ENCODE data around the gene SLC35F3.

SLC35F3 gene

GRCh38 chr1:234001817-234002216 lies 97.3 kb downstream of the SLC35F3 start:
- H3K4me1 ChIP-seq (ENCODE audit: control insufficient read depth, low read depth, low read length): peaks cover 34% of the 10 kb centered on the region
- no peaks in the 10 kb centered on the region for H3K36me3 ChIP-seq (ENCODE audit: control insufficient read depth, low read depth, low read length)
- no peak overlapping the region for H3K27ac ChIP-seq (ENCODE audit: low read length)
- no peak overlapping the region for H3K4me3 ChIP-seq (ENCODE audit: low read length)
- H3K27me3 ChIP-seq (ENCODE audit: control insufficient read depth, insufficient read depth, low read length): no peaks in the 10 kb centered on the region
- no peak overlapping the region for H3K9ac ChIP-seq (ENCODE audit: low read length)
- no peaks in the 10 kb centered on the region for H3K9me3 ChIP-seq (ENCODE audit: control insufficient read depth, low read depth, low read length)

GRCh38 chr1:234004591-234004990 lies 100.1 kb downstream of the SLC35F3 start:
- H3K4me3 ChIP-seq (ENCODE audit: low read length): no peak overlapping the region
- peaks cover 28% of the 10 kb centered on the region for H3K4me1 ChIP-seq (ENCODE audit: control insufficient read depth, low read depth, low read length)
- no peak overlapping the region for H3K27ac ChIP-seq (ENCODE audit: low read length)
- no peaks in the 10 kb centered on the region for H3K36me3 ChIP-seq (ENCODE audit: control insufficient read depth, low read depth, low read length)
- H3K27me3 ChIP-seq (ENCODE audit: control insufficient read depth, insufficient read depth, low read length): no peaks in the 10 kb centered on the region
- no peak overlapping the region for H3K9ac ChIP-seq (ENCODE audit: low read length)
- peaks cover 3% of the 10 kb centered on the region for H3K9me3 ChIP-seq (ENCODE audit: control insufficient read depth, low read depth, low read length)

- H3K27me3 ChIP-seq (ENCODE audit: control insufficient read depth, insufficient read depth, low read length): no peaks in the 10 kb centered on the region
- no peaks in the 10 kb centered on the region for H3K36me3 ChIP-seq (ENCODE audit: control insufficient read depth, low read depth, low read length)
- H3K9ac ChIP-seq (ENCODE audit: low read length): no peak overlapping the region
- H3K4me1 ChIP-seq (ENCODE audit: control insufficient read depth, low read depth, low read length): peaks cover 9% of the 10 kb centered on the region
- H3K9me3 ChIP-seq (ENCODE audit: control insufficient read depth, low read depth, low read length): peaks cover 5% of the 10 kb centered on the region
- no peak overlapping the region for H3K4me3 ChIP-seq (ENCODE audit: low read length)
- H3K27ac ChIP-seq (ENCODE audit: low read length): no peak overlapping the region
Observed at GRCh38 chr1:234007684-234008083, 103.2 kb downstream of the SLC35F3 start.

- no peaks in the 10 kb centered on the region for H3K27me3 ChIP-seq (ENCODE audit: control insufficient read depth, insufficient read depth, low read length)
- peaks cover 9% of the 10 kb centered on the region for H3K4me1 ChIP-seq (ENCODE audit: control insufficient read depth, low read depth, low read length)
- no peaks in the 10 kb centered on the region for H3K36me3 ChIP-seq (ENCODE audit: control insufficient read depth, low read depth, low read length)
- H3K27ac ChIP-seq (ENCODE audit: low read length): no peak overlapping the region
- H3K9me3 ChIP-seq (ENCODE audit: control insufficient read depth, low read depth, low read length): peaks cover 5% of the 10 kb centered on the region
- no peak overlapping the region for H3K4me3 ChIP-seq (ENCODE audit: low read length)
- H3K9ac ChIP-seq (ENCODE audit: low read length): no peak overlapping the region
Observed at GRCh38 chr1:234008591-234008990, 104.1 kb downstream of the SLC35F3 start.

- Histone ChIP-seq H3K36me3 (ENCODE audit: control insufficient read depth, low read depth, low read length) (no peaks in the 10 kb centered on the region), H3K27ac (ENCODE audit: low read length) (no peak overlapping the region), H3K4me1 (ENCODE audit: control insufficient read depth, low read depth, low read length) (peaks cover 6% of the 10 kb centered on the region), H3K9me3 (ENCODE audit: control insufficient read depth, low read depth, low read length) (peaks cover 5% of the 10 kb centered on the region), H3K4me3 (ENCODE audit: low read length) (no peak overlapping the region), H3K27me3 (ENCODE audit: control insufficient read depth, insufficient read depth, low read length) (no peaks in the 10 kb centered on the region), H3K9ac (ENCODE audit: low read length) (no peak overlapping the region)
Observed at GRCh38 chr1:234009668-234010067, 105.2 kb downstream of the SLC35F3 start.

GRCh38 chr1:234014208-234014607 lies 109.7 kb downstream of the SLC35F3 start:
- Histone ChIP-seq H3K27me3 (ENCODE audit: control insufficient read depth, insufficient read depth, low read length) (no peaks in the 10 kb centered on the region), H3K27ac (ENCODE audit: low read length) (no peak overlapping the region), H3K4me1 (ENCODE audit: control insufficient read depth, low read depth, low read length) (no peaks in the 10 kb centered on the region), H3K36me3 (ENCODE audit: control insufficient read depth, low read depth, low read length) (no peaks in the 10 kb centered on the region), H3K9me3 (ENCODE audit: control insufficient read depth, low read depth, low read length) (peaks cover 5% of the 10 kb centered on the region), H3K9ac (ENCODE audit: low read length) (no peak overlapping the region), H3K4me3 (ENCODE audit: low read length) (no peak overlapping the region)

- Histone ChIP-seq H3K27me3 (ENCODE audit: control insufficient read depth, insufficient read depth, low read length) (no peaks in the 10 kb centered on the region), H3K4me3 (ENCODE audit: low read length) (no peak overlapping the region), H3K9me3 (ENCODE audit: control insufficient read depth, low read depth, low read length) (no peaks in the 10 kb centered on the region), H3K27ac (ENCODE audit: low read length) (no peak overlapping the region), H3K4me1 (ENCODE audit: control insufficient read depth, low read depth, low read length) (no peaks in the 10 kb centered on the region), H3K36me3 (ENCODE audit: control insufficient read depth, low read depth, low read length) (no peaks in the 10 kb centered on the region), H3K9ac (ENCODE audit: low read length) (no peak overlapping the region)
Observed at GRCh38 chr1:234018816-234019215, 114.3 kb downstream of the SLC35F3 start.

GRCh38 chr1:234019387-234019786 lies 114.9 kb downstream of the SLC35F3 start:
- no peak overlapping the region for H3K4me3 ChIP-seq (ENCODE audit: low read length)
- no peaks in the 10 kb centered on the region for H3K4me1 ChIP-seq (ENCODE audit: control insufficient read depth, low read depth, low read length)
- H3K36me3 ChIP-seq (ENCODE audit: control insufficient read depth, low read depth, low read length): no peaks in the 10 kb centered on the region
- no peaks in the 10 kb centered on the region for H3K27me3 ChIP-seq (ENCODE audit: control insufficient read depth, insufficient read depth, low read length)
- H3K27ac ChIP-seq (ENCODE audit: low read length): no peak overlapping the region
- no peak overlapping the region for H3K9ac ChIP-seq (ENCODE audit: low read length)
- no peaks in the 10 kb centered on the region for H3K9me3 ChIP-seq (ENCODE audit: control insufficient read depth, low read depth, low read length)

GRCh38 chr1:234022302-234022701 lies 117.8 kb downstream of the SLC35F3 start:
- H3K9me3 ChIP-seq (ENCODE audit: control insufficient read depth, low read depth, low read length): no peaks in the 10 kb centered on the region
- no peaks in the 10 kb centered on the region for H3K27me3 ChIP-seq (ENCODE audit: control insufficient read depth, insufficient read depth, low read length)
- no peak overlapping the region for H3K9ac ChIP-seq (ENCODE audit: low read length)
- H3K27ac ChIP-seq (ENCODE audit: low read length): no peak overlapping the region
- H3K36me3 ChIP-seq (ENCODE audit: control insufficient read depth, low read depth, low read length): no peaks in the 10 kb centered on the region
- H3K4me1 ChIP-seq (ENCODE audit: control insufficient read depth, low read depth, low read length): no peaks in the 10 kb centered on the region
- H3K4me3 ChIP-seq (ENCODE audit: low read length): no peak overlapping the region

GRCh38 chr1:234039603-234040002 lies 135.1 kb downstream of the SLC35F3 start:
- H3K9ac ChIP-seq (ENCODE audit: low read length): no peak overlapping the region
- H3K36me3 ChIP-seq (ENCODE audit: control insufficient read depth, low read depth, low read length): no peaks in the 10 kb centered on the region
- H3K9me3 ChIP-seq (ENCODE audit: control insufficient read depth, low read depth, low read length): peaks cover 6% of the 10 kb centered on the region
- no peaks in the 10 kb centered on the region for H3K4me1 ChIP-seq (ENCODE audit: control insufficient read depth, low read depth, low read length)
- H3K4me3 ChIP-seq (ENCODE audit: low read length): no peak overlapping the region
- no peaks in the 10 kb centered on the region for H3K27me3 ChIP-seq (ENCODE audit: control insufficient read depth, insufficient read depth, low read length)
- no peak overlapping the region for H3K27ac ChIP-seq (ENCODE audit: low read length)

- peaks cover 6% of the 10 kb centered on the region for H3K9me3 ChIP-seq (ENCODE audit: control insufficient read depth, low read depth, low read length)
- no peaks in the 10 kb centered on the region for H3K36me3 ChIP-seq (ENCODE audit: control insufficient read depth, low read depth, low read length)
- no peak overlapping the region for H3K9ac ChIP-seq (ENCODE audit: low read length)
- H3K4me1 ChIP-seq (ENCODE audit: control insufficient read depth, low read depth, low read length): no peaks in the 10 kb centered on the region
- no peak overlapping the region for H3K27ac ChIP-seq (ENCODE audit: low read length)
- H3K27me3 ChIP-seq (ENCODE audit: control insufficient read depth, insufficient read depth, low read length): no peaks in the 10 kb centered on the region
- no peak overlapping the region for H3K4me3 ChIP-seq (ENCODE audit: low read length)
Observed at GRCh38 chr1:234040446-234041317, 136.2 kb downstream of the SLC35F3 start.

- no peaks in the 10 kb centered on the region for H3K4me1 ChIP-seq (ENCODE audit: control insufficient read depth, low read depth, low read length)
- no peak overlapping the region for H3K9ac ChIP-seq (ENCODE audit: low read length)
- H3K36me3 ChIP-seq (ENCODE audit: control insufficient read depth, low read depth, low read length): no peaks in the 10 kb centered on the region
- H3K27me3 ChIP-seq (ENCODE audit: control insufficient read depth, insufficient read depth, low read length): no peaks in the 10 kb centered on the region
- no peak overlapping the region for H3K4me3 ChIP-seq (ENCODE audit: low read length)
- peaks cover 6% of the 10 kb centered on the region for H3K9me3 ChIP-seq (ENCODE audit: control insufficient read depth, low read depth, low read length)
- H3K27ac ChIP-seq (ENCODE audit: low read length): no peak overlapping the region
Observed at GRCh38 chr1:234044079-234044478, 139.6 kb downstream of the SLC35F3 start.
